Loucy (cell line): ENCODE measurements around the gene SEMA3F.

Experiments
- EZH2phosphoT487 ChIP-seq: fragments of 200-600 bp; IDR thresholded peaks from 2 replicates; pipeline ENCODE4 v1.6.1; 2018; ENCODE audit warnings: antibody characterized with exemption, mild to moderate bottlenecking, moderate library complexity, borderline replicate concordance
- TF ChIP-seq, protein P1 (sequence below): fragments of 200-600 bp; sonication (generic); conservative IDR thresholded peaks from 2 replicates; pipeline ENCODE4 v1.5.1; 2014; ENCODE audit warnings: mild to moderate bottlenecking, antibody characterized with exemption, low read length

DNA sequence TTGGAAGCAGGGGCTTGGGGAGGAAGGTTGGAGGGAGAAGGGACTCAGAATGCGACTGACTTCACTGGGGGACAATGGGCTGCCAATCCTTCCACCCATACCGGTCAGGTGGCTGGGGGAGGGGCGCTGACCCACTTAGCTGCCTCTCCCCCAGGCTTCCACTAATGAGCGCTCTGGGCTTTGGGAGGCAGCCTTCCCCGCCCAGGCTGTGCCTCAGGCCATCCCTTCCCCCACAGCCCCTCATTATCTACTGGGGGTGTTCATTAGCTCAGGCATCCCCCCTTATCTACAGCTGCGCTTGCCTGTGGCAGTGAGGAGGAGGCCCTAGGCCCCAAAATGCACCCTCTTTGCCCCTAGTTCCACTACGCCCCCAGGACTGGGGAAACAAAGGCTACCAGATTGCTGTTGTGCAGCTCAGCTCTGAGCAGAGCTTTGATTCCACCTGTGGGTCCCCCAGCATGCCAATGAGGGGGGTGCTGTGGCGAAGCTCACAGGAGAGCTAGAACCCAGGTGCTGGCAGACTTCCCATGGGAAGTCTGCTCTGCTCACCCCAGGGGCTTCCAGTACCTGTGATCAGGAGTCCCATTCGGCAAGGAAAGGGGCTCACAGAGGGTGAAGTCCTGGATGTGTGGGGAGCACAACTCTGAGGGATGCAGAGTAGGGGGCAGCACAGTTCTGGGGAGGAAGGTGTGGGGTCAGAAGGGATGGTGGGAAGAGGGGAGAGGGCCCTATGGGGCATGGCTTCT lies 29.4 kb upstream of the SEMA3F start:
- TF ChIP-seq, protein P1, sequence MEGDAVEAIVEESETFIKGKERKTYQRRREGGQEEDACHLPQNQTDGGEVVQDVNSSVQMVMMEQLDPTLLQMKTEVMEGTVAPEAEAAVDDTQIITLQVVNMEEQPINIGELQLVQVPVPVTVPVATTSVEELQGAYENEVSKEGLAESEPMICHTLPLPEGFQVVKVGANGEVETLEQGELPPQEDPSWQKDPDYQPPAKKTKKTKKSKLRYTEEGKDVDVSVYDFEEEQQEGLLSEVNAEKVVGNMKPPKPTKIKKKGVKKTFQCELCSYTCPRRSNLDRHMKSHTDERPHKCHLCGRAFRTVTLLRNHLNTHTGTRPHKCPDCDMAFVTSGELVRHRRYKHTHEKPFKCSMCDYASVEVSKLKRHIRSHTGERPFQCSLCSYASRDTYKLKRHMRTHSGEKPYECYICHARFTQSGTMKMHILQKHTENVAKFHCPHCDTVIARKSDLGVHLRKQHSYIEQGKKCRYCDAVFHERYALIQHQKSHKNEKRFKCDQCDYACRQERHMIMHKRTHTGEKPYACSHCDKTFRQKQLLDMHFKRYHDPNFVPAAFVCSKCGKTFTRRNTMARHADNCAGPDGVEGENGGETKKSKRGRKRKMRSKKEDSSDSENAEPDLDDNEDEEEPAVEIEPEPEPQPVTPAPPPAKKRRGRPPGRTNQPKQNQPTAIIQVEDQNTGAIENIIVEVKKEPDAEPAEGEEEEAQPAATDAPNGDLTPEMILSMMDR: no peak
- TF ChIP-seq EZH2phosphoT487: no peak
